Ishikawa (cell line): ENCODE data around the gene NSD2.

Source experiments
- CEBPB ChIP-seq: IDR thresholded peaks from 2 replicates; pipeline ENCODE4 v1.6.1; 2012
- CREB1 ChIP-seq: IDR thresholded peaks from 2 replicates; pipeline ENCODE4 v1.6.1; 2012; ENCODE audit warnings: low read depth
- EGR1 ChIP-seq: IDR thresholded peaks from 2 replicates; pipeline ENCODE4 v1.6.1; 2012
- EP300 ChIP-seq: IDR thresholded peaks from 2 replicates; pipeline ENCODE4 v1.6.1; 2012; ENCODE audit warnings: borderline replicate concordance
- FOXM1 ChIP-seq: IDR thresholded peaks from 2 replicates; pipeline ENCODE4 v1.6.1; 2012; ENCODE audit warnings: low read depth, borderline replicate concordance
- MAX ChIP-seq: IDR thresholded peaks from 2 replicates; pipeline ENCODE4 v1.6.1; 2012
- NFIC ChIP-seq: IDR thresholded peaks from 2 replicates; pipeline ENCODE4 v1.6.1; 2012
- RAD21 ChIP-seq: IDR thresholded peaks from 2 replicates; pipeline ENCODE4 v1.6.1; 2012; ENCODE audit warnings: low read depth
- REST ChIP-seq: IDR thresholded peaks from 2 replicates; pipeline ENCODE4 v1.6.1; 2012; ENCODE audit warnings: low read depth, mild to moderate bottlenecking
- TAF1 ChIP-seq: IDR thresholded peaks from 2 replicates; pipeline ENCODE4 v1.6.1; 2012; ENCODE audit warnings: low read depth, mild to moderate bottlenecking
- TCF12 ChIP-seq: IDR thresholded peaks from 2 replicates; pipeline ENCODE4 v1.6.1; 2012; ENCODE audit warnings: low read depth
- TEAD4 ChIP-seq: IDR thresholded peaks from 2 replicates; pipeline ENCODE4 v1.6.1; 2012
- USF1 ChIP-seq: IDR thresholded peaks from 2 replicates; pipeline ENCODE4 v1.6.1; 2012
- YY1 ChIP-seq: IDR thresholded peaks from 2 replicates; pipeline ENCODE4 v1.6.1; 2012; ENCODE audit warnings: low read depth
- ZBTB7A ChIP-seq: IDR thresholded peaks from 2 replicates; pipeline ENCODE4 v1.6.1; 2012; ENCODE audit warnings: low read depth

The NSD2 gene

GRCh38 chr4:1990348-1990645 lies 119.1 kb downstream of the NSD2 start:
- TF ChIP-seq USF1: no peak
- TF ChIP-seq TEAD4: no peak
- no peak for TF ChIP-seq NFIC
- TF ChIP-seq FOXM1: no peak
- no peak for TF ChIP-seq REST
- TF ChIP-seq MAX: no peak
- TF ChIP-seq TAF1: no peak
- no peak for TF ChIP-seq TCF12
- no peak for TF ChIP-seq EGR1
- no peak for TF ChIP-seq CEBPB
- TF ChIP-seq EP300: no peak
- no peak for TF ChIP-seq ZBTB7A
- no peak for TF ChIP-seq RAD21

GRCh38 chr4:1990676-1991075 lies 119.5 kb downstream of the NSD2 start:
- no peak for TF ChIP-seq YY1
- TF ChIP-seq USF1: no peak
- TF ChIP-seq EP300: no peak
- no peak for TF ChIP-seq ZBTB7A

GRCh38 chr4:1991087-1991486 lies 119.9 kb downstream of the NSD2 start:
- TF ChIP-seq EGR1 (no peak), CREB1 (no peak), NFIC (no peak), YY1 (no peak), CEBPB (no peak), TCF12 (no peak), FOXM1 (no peak), TEAD4 (no peak), TAF1 (no peak), REST (no peak), EP300 (no peak), RAD21 (no peak), ZBTB7A (no peak), USF1 (no peak), MAX (no peak)

- TF ChIP-seq REST (no peak), TEAD4 (no peak), EGR1 (peak; percentile 50; the same call in 1 of the 2 replicates), RAD21 (no peak; the same call in 1 of the 2 replicates), CEBPB (no peak), NFIC (peak; percentile 56; the same call in 1 of the 2 replicates), YY1 (no peak), FOXM1 (no peak), USF1 (peak; percentile 57; the same call in 1 of the 2 replicates), MAX (no peak), TCF12 (0 out of 2 replicates have a peak, but pooled peaks have one; percentile 17), ZBTB7A (no peak), EP300 (0 out of 2 replicates have a peak, but pooled peaks have one; percentile 3), CREB1 (no peak), TAF1 (no peak)
These were observed 120.6 kb downstream of the NSD2 start for GRCh38 chr4:1991596-1992434.
